ENCODE data around the gene L3MBTL4. TPM values are rescaled to one million over a fixed set of nuclear protein-coding genes. Genes with fewer than 3 reads are reported as not detected.
A peak's percentile ranks its signal among the peaks of the same experiment; 100 is the strongest.

L3MBTL4 gene
- total and polyA plus RNA-seq, 8 donors: 5.7 to 13.9 (median 6.9) TPM

- no peak for TF ChIP-seq CTCF (IDR thresholded peaks at IDR 0.05)
- no peaks in the 10 kb centered on the region for H3K27me3 ChIP-seq
These were observed 431.2 kb downstream of the L3MBTL4 start for GRCh38 chr18:5983488-5983887.

GRCh38 chr18:5982332-5982731, 432.4 kb downstream of the L3MBTL4 start:
- DNase-seq: no peak
- intact Hi-C loops (cut with DNase I): no loop called here

More at GRCh38 chr18:5983488-5983887, 431.2 kb downstream of the L3MBTL4 start:
- no peak for DNase-seq
- Histone ChIP-seq H3K36me3 (no peaks in the 10 kb centered on the region), H3K27ac (no peak overlapping the region), H3K4me3 (no peak overlapping the region), H3K9me3 (no peaks in the 10 kb centered on the region), H3K4me1 (no peaks in the 10 kb centered on the region)
- ATAC-seq: no peak
- intact Hi-C loops (cut with DNase I): no loop called here

GRCh38 chr18:5980721-5981120, 434.0 kb downstream of the L3MBTL4 start:
- no peaks in the 10 kb centered on the region for H3K4me1 ChIP-seq
- no peak for TF ChIP-seq CTCF (IDR thresholded peaks at IDR 0.05)
- no peaks in the 10 kb centered on the region for H3K27me3 ChIP-seq
- H3K9me3 ChIP-seq: no peaks in the 10 kb centered on the region
- intact Hi-C loops (cut with DNase I): no loop called here
- DNase-seq: peak in 1 of 4 donors; percentile 9
- H3K4me3 ChIP-seq: no peak overlapping the region
- H3K27ac ChIP-seq: no peak overlapping the region
- no peaks in the 10 kb centered on the region for H3K36me3 ChIP-seq
- ATAC-seq: no peak

More at GRCh38 chr18:5982332-5982731, 432.4 kb downstream of the L3MBTL4 start:
- ATAC-seq: no peak
- H3K4me1 ChIP-seq: no peaks in the 10 kb centered on the region
- H3K27me3 ChIP-seq: no peaks in the 10 kb centered on the region
- no peak for TF ChIP-seq CTCF (IDR thresholded peaks at IDR 0.05)
- no peak overlapping the region for H3K4me3 ChIP-seq
- no peaks in the 10 kb centered on the region for H3K9me3 ChIP-seq
- H3K27ac ChIP-seq: no peak overlapping the region
- H3K36me3 ChIP-seq: no peaks in the 10 kb centered on the region

- H3K27me3 ChIP-seq: no peaks in the 10 kb centered on the region
- no peaks in the 10 kb centered on the region for H3K4me1 ChIP-seq
- ATAC-seq: no peak
- H3K27ac ChIP-seq: no peak overlapping the region
- no peaks in the 10 kb centered on the region for H3K9me3 ChIP-seq
- TF ChIP-seq CTCF (IDR thresholded peaks at IDR 0.05): no peak
- no peak for DNase-seq
- H3K36me3 ChIP-seq: no peaks in the 10 kb centered on the region
- no peak overlapping the region for H3K4me3 ChIP-seq
- intact Hi-C loops (cut with DNase I): no loop called here
These were observed 434.7 kb downstream of the L3MBTL4 start for GRCh38 chr18:5979971-5980457.

- Histone ChIP-seq H3K4me3 (no peak overlapping the region), H3K27ac (no peak overlapping the region), H3K4me1 (no peaks in the 10 kb centered on the region), H3K27me3 (no peaks in the 10 kb centered on the region), H3K9me3 (no peaks in the 10 kb centered on the region), H3K36me3 (no peaks in the 10 kb centered on the region)
- no peak for TF ChIP-seq CTCF (IDR thresholded peaks at IDR 0.05)
- no peak for ATAC-seq
- no peak for DNase-seq
- intact Hi-C loops (cut with DNase I): no loop called here
These were observed 435.4 kb downstream of the L3MBTL4 start for GRCh38 chr18:5979176-5979888.

Data from left lung (tissue), 10 donors.